DND-41 (cell line): ENCODE measurements around the gene SEMA6B.

Experiments used
- EZH2 ChIP-seq: IDR thresholded peaks from 3 replicates; pipeline ENCODE4 v1.6.1; 2012; ENCODE audit warnings: borderline replicate concordance, low read depth, mild to moderate bottlenecking, moderate library complexity, low read length, inconsistent platforms; ENCODE audit not compliant: severe bottlenecking
- TF ChIP-seq, protein P1 (sequence below): IDR thresholded peaks from 2 replicates; pipeline ENCODE4 v1.5.1; 2012; ENCODE audit warnings: borderline replicate concordance, low read length, moderate library complexity, mild to moderate bottlenecking; ENCODE audit not compliant: poor library complexity, severe bottlenecking; ENCODE audit errors: extremely low read depth

DNA sequence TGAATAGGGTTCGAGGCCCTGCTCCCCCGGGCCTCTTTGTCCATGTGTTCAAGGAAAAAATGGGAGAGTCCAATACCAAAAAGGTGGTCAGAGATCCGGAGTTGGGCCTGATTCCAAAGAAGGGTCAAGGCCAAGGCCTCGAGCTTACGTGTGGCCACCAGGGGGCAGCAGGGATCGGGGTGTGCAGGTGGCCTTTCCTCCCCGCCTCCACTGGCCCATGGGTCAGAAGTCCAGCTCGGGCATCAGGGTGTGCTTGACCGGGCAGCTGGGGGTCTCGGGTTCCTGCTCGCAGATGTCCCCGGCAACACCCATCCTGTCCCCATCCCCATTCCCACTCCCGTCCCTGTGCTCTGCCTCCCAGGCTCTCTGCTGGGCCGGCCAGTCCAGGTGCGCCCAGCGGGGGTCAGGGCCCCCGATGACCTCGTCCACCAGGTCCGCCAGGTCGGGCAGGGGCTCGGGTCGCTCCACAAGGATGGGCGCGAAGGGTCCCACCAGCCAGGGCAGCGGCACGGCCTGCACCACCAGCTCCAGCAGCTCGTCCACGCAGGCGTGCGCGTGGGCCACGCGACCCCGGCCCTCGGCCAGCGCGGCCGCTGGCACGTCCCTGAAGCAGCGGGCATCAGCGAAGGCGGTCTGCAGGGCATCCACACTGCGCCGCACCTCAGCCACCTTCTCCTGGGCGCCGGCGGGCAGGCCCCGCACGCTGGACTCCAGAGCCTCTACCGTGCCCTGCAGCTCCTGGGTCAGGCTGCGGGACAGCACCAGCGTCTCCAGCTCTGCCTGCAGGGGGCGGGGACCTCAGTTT, 36.0 kb downstream of the SEMA6B start:
- TF ChIP-seq, protein P1, sequence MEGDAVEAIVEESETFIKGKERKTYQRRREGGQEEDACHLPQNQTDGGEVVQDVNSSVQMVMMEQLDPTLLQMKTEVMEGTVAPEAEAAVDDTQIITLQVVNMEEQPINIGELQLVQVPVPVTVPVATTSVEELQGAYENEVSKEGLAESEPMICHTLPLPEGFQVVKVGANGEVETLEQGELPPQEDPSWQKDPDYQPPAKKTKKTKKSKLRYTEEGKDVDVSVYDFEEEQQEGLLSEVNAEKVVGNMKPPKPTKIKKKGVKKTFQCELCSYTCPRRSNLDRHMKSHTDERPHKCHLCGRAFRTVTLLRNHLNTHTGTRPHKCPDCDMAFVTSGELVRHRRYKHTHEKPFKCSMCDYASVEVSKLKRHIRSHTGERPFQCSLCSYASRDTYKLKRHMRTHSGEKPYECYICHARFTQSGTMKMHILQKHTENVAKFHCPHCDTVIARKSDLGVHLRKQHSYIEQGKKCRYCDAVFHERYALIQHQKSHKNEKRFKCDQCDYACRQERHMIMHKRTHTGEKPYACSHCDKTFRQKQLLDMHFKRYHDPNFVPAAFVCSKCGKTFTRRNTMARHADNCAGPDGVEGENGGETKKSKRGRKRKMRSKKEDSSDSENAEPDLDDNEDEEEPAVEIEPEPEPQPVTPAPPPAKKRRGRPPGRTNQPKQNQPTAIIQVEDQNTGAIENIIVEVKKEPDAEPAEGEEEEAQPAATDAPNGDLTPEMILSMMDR: peak; percentile 69
- no peak for TF ChIP-seq EZH2
